SK-N-MC (cell line): Measurements from ENCODE around the gene ATP2B2.

Experiments
- EZH2 ChIP-seq: fragments of 200-600 bp; sonication (generic); IDR thresholded peaks from one replicate; pipeline ENCODE4 v1.6.1; 2017; ENCODE audit warnings: antibody characterized with exemption
- POLR2AphosphoS5 ChIP-seq: IDR thresholded peaks from 2 replicates; pipeline ENCODE4 v1.6.1; 2012; ENCODE audit warnings: mild to moderate bottlenecking, low read depth, low read length, borderline replicate concordance

- no peak for TF ChIP-seq EZH2
- no peak for TF ChIP-seq POLR2AphosphoS5
These were observed 31.7 kb downstream of the ATP2B2 start for GRCh38 chr3:10473581-10474274.
